Middle frontal gyrus (tissue), 1 donor: Measurements from ENCODE around the gene GATM.
"Not testable (repeated sequence)": the region's sequence is repeated elsewhere in the genome, so short reads cannot be mapped to it uniquely, and the experiment has no call there.

ENCODE experiments used
- DNase-seq: peaks from one replicate; pipeline ENCODE4 v3.0.0-alpha.2; 2015; ENCODE audit warnings: low spot score; ENCODE audit errors: extremely low spot score

The GATM gene

DNA sequence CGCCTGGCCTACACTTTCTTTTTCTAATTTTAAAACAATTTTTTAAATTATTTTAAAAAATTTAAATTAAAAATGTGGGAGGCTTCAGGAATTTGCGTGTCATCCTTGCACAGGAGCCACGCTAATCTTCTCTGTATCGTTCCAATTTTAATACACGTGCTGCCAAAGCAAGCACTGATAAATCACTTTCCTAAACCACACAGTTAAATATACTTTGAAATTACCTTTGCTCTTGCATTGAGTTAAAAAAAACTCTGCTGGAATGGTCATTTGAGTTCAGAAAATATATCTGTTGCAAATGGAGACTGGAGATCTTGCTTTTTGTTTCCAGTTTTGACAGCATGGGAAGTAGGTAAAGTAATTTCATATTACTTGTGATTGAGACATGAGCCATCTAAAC, 23.6 kb downstream of the GATM start:
- DNase-seq: no peak

DNA sequence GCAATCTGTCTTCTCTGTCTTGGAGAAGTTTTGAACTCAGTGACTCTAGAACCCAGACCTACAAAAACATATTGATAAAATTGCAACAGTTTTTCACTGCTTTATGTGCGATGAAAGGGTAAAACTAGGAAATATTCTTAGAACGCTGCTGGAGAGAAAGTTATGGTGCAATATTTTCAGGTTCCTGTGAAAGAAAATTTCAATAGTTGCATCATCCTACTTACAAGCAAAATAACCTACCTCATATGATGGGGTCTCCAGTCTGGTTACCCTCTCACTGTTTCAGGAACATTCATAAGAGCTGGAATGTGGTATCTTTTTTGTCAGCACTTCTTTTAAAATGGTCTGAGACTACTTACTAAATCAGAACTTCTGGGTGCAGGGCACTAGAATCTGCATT, 27.1 kb downstream of the GATM start:
- no peak for DNase-seq

DNA sequence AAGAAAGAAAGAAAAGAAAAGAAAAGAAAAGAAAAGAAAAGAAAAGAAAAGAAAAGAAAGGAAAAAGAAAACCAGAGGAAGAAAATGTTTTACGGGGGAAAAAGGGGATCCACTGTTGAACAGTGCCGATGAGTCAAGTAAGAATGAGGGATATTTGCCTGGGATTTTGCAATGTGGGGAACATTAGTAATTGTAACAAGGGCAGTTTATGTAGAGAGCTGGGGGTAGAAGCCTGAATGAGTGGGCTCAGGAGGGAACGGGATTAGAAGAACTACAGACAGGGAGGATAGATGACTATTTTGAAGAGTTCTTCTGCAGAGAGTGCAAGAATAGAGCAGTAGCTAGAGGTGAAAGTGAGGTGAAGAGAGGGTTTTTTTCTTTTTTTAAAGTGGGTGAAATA, 28.7 kb downstream of the GATM start:
- DNase-seq: no peak

DNA sequence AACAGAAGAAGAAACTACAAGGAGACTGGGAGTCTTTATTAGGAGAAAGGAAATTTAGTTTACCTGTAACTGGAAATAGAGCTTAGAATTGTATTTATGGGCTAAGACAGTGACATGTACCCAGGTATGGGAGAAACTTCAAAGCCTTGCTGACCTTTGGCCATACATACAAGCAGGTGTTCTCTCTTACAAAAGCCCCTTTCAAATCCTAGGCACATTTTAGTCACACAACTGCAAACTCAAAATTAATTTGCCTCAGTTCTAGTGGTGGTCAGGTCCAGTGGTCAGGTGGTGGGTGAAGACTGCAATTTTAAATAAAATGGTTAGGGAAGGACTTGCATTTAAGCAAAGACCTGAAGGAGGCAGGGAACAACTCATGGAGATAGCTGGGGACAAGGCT, 30.4 kb downstream of the GATM start:
- no peak for DNase-seq

DNA sequence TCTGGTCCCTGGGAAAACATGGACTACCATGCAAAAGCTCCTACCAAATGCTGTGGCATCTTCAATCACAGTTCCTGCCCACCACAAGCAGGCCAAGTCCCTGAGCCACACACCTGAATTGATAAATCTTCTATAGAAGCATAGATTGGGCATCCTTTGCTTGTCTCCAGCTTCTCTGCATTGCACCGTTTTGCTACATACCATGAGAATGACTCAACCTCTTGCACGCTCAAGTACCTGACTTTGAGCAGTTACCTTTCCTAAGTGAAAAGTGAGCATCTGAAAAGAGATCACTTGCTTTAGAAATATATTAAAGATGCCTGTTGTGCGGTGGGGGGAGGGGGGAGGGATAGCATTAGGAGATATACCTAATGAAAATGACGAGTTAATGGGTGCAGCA, 31.3 kb downstream of the GATM start:
- no peak for DNase-seq

DNA sequence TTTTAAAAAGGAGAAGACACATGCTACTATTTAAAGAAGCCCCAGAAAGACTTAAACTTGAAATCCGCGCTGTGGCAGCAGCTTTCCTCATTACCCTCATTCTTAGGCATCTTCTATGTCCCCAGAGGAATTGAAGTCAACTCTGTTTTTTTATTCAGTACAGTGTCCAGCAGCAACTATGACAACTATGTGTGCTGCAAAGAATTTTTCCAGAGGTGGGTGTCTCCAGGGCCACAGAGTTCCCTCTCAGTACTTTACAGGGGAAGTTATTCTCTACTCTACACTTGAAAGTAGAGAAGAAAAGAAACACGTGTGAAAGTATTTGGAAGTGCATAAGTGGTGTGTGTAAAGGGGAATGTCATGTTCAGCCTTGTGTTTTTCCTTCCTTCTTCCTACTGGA, 32.0 kb downstream of the GATM start:
- no peak for DNase-seq

DNA sequence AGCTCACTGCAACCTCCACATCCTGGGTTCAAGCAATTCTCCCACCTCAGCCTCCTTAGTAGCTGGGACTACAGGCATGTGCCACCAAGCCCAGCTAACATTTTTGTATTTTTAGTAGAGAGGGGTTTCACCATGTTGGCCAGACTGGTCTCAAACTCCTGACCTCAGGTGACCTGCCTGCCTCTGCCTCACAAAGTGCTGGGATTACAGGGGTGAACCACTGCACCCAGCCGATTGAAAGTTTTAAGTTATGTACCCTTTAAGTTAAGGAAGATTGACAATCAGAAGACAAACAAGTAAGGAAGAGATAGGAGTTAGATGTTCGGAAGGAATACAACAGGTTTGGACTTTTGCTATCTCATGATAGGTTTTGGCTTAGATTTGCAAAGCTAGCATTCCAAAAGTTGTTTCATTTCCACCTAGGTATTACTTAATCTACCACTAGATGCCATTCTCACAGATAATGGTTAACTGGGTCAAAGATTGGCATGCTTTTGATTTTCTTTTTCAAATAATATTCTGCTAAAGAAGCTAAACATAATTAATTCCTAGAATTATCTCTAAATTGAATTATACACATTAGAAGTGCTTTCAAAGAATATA, 35.0 kb downstream of the GATM start:
- no peak for DNase-seq

DNA sequence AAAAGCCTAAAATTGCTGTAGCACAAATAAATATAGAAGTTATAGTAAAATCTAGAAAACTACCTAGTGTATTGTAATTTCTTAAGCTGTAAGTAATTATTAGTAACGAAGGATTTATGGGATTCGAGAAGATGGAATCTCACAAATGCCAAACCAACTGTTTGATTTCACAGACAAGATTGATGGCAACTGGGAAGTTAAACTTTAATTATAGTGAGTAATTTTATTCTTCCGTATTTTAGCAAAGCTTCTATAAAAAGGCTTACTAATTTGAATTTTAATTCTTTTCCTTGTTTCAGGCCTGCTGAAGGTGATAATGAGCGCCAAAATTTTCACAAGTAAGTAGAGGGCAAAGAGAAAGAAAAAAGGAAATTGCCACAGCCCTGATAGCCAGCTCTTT, 36.6 kb downstream of the GATM start:
- no peak for DNase-seq

DNA sequence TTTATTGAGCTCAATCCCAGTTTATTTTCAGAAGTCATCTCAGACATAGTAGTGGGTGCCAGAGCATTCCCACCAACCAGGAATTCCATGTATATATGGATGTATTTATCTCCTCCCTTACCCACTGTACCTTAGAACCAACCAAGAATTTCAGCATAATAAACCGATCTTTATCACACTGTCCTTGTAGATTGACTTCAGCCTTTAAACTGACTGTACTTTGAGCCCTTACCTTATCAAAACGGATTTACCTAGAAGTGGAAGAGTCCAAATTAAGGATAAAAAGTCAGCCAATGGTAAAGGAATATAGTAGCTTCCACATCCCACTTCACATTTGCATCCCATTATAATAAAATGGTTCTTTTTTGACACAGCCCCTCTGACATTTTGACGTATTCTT, 37.9 kb downstream of the GATM start:
- no peak for DNase-seq

DNA sequence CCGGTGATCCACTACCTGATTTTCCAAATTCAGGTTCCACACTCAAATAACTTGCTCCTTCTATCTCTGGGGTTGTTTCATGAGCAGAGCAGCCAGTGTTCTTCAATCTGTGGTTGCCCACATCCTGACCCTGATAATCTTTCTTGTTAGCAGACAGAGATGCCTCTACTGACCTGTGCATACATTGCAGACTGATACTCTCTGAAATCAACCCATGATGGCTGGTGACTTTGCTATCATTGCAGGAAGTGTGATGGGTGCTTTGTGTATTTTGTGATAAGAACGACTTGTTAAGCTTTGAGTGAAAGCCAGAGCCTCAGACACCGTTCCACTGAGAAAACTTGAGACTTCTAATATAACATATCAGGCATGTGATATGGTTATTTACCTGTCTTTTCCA, 39.9 kb downstream of the GATM start:
- no peak for DNase-seq

DNA sequence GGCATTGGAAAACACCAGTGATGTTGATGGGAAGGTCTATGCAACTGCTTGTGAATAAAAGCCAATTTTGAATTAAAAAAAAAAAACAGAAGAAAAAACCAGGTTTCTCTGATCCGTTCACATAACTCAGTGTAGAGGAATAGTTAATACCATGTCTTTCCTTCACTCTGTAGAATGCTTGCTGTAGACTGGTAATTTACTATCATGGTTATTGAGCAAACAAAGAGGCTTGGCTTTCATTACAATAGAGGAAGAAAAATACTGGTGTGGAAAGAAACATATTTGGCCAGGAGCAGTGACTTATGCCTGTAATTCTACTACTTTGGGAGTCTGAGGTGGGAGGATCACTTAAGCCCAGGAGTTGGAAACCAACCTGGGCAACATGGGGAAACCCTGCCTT, 41.1 kb downstream of the GATM start:
- no peak for DNase-seq

DNA sequence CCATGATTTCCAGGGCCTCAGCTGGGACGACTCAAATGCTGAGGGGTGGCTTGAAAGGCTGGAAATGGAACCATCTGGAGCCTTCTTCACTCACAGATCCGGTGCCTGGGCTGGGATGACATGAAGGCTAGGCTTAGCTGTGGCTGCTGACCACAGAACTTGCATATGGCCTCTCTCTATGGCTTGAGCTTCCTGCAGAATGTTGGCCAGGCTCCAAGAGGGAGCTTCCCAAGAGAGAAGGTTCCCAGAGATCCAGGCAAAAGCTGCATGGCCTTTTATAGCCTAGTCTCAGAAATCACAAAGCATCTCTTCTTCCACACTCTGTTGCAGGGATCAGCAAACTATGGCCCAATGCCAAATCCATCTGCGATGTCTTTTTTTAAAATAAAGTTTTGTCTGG, 44.8 kb downstream of the GATM start:
- DNase-seq: no peak

DNA sequence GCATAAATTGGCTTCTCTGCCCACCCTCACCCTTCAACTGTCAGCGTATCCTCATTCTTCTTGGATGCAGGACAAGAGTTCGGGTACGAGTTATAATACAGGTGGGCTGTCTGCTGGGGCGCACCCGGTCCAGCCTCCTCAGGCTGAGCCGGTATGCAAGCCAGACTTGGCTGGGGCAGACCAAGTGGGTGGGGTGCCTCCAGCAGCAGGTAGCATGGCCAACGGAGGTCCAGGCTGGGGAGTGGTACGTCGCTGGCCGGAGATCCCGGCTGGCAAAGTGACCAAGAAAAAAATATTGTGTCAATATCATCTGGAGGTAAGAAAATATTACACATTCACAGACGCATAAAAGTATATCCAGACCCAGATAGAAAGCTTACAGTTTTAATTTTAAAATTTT, 45.6 kb downstream of the GATM start:
- no peak for DNase-seq

DNA sequence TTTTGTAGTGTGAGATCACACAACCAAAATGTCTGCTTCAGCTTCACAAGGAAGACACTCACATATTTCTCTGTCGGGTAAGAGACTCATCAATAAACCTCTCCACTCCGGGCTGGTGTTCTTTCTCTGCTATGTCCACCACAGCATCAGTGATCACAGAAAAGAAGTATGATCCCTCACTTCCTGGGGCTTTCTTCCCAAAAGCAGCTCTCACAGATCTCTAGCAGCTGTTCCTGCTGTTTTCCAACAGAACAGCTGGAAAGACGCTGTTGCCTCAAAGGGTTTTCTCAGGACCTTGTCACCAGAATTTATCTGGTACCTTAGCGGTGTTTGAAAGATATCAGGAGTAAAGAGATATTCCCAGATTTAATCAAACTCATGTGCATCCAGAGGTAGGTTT, 46.4 kb downstream of the GATM start:
- DNase-seq: no peak

DNA sequence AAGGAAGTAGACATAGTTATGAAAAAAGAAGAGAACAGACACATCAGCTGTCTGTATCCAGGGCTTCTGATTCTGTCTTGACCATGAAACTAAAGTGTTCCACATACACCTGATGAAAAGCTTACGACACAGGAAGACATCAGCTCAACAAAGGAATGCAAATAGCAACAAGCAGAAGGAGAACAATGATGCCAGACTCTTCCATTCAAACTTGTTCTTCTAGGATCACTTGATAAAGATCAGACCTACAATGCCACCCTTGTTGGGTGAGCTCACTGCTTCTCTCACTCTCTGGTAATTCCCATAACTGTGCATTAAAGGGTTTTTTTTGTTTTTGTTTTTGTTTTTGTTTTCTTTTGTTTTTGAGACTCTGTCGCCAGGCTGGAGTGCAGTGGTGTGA, 49.7 kb downstream of the GATM start:
- no peak for DNase-seq

DNA sequence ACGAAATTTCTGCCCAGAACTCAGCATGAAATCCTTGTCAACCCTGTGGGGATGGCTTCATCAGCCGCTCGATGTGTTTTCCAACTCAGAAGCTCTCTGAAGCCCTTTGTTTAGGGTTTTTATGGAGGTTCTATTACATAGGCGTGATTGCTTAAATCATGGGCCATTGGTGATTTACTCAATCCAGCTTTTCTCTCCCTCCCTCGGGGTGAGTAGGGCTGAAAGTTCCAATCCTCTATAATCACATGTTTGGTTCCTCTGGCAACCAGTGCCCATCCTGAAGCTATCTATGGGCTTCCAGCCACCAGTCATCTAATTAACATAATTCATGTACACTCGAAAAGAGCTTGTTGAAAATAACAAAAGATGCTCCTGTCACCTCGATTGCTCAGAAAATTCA, 51.6 kb downstream of the GATM start:
- no peak for DNase-seq

DNA sequence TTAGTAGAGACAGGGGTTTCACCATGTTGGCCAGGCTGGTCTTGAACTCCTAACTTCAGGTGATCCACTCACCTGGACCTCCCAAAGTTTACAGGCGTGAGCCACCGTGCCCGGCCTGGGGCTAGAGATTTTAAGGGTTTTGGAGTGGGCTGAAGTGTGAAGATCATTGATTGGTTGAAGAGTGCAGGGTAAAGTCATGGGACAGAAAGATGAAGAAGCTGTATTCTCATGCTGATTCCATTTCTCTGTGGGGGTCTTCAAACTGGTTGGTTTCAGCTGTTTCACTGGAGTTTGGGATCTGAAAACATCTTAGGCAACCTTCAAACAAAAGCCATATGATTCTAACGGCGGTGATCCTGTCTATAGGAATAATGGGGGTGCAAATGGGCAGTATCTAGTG, 52.1 kb downstream of the GATM start:
- DNase-seq: no peak

DNA sequence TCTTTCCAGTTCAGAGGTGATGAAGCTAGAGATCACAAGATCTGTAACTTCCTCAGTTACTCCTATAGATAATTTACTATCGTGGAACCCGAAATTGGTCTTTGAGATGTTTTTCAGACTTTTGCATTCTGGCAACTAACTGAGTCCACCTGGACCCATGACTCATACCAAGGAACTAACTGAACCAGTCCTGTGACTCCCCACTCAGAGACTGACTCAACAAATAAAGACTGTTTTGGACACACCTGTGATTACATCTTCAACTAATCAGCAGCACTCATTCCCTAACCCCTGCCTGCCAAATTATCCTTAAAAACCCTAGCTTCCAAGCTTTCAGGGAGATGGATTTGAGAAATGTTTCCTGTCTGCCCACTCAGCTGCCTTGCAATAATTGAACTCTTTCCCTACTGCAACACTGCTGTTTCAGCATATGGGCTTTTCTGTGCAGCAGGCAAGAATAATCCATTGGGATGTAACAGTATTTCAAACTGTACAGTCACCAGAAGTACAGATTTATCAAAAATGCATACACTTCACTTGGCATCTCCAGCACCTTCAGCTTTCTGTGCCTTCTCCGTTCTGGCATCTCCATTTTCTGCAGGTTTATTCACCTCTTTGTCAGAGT, 57.7 kb downstream of the GATM start:
- no peak for DNase-seq

DNA sequence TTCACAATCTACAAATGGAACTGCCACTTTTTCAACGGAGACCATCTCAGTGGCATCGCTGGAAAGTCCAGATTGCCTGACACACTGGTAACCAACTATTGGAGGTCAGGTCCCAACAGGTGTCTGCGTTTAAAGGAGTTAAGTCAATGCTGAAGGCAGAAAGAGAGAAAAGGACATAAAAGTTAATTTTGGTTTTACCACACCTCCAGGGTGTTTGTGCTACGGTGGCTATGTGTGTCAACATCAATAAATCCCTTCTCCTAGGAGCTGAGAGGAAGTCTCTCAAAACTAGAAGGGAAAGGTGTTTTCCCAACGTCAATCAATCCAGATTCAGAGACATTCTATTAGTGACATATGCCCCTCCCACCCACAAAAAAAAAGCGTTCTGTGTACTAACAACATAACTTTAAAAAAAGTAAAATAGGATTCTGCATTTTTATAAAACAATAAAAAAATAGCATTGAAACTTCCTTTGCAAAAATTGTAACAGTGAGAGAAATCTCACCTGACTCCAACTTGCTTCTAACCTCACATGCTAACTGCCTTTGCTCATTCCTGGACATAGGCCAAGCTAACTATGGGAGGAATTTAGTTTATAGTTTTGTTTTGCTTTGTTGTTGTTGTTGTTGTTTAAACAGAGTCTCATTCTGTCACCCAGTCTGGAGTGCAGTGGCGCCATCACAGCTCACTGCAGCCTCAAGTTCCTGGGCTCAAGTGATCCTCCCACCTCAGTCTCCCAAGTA, 58.7 kb downstream of the GATM start:
- no peak for DNase-seq

DNA sequence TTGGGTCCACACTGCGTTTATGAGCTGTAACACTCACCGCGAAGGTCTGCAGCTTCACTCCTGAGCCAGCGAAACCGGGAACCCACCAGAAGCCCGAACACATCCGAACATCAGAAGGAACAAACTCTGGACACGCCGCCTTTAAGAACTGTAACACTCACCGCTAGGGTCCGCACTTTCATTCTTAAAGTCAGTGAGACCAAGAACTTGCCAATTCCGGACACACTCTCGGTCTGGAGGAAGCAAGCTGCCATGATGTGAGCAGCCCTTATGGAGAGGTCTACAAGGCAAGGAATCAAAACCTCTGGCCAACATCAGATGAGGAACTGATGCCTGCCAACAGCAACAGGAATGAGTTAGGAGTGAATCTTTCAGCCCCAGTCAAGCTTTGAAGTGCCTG, 63.4 kb downstream of the GATM start:
- DNase-seq: no peak

DNA sequence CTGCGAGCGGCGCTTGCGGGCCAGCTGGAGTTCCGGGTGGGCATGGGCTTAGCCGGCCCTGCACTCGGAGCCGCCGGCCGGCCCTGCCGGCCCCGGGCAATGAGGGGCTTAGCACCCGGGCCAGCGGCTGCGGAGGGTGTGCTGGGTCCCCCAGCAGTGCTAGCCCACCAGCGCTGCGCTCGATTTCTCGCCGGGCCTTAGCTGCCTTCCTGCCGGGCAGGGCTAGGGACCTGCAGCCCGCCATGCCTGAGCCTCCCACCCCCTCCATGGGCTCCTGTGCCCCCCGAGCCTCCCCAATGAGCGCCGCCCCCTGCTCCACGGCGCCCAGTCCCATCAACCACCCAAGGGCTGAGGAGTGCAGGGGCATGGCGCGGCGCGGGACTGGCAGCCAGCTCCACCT, 64.2 kb downstream of the GATM start:
- not testable (repeated sequence) for DNase-seq
